Liver (tissue), 9 donors: ENCODE measurements around the gene HTR4. TPM values are rescaled to one million over a fixed set of nuclear protein-coding genes. Genes with fewer than 3 reads are reported as not detected.

Experiments used
- DNase-seq: peaks from one replicate; pipeline ENCODE4 v3.0.0-alpha.2; 2017; ENCODE audit warnings: low spot score
- H3K27ac ChIP-seq, 2 donors: one replicate each; pipeline ENCODE4 v1.7.0; 2013; ENCODE audit warnings: inconsistent platforms in 2 of 2, low read length in 2 of 2, control low read depth in 1 of 2, low read depth in 1 of 2, mild to moderate bottlenecking in 1 of 2
- H3K27me3 ChIP-seq, 4 donors: one replicate each; pipeline versions ENCODE4 v1.6.1 to v1.7.0; 2013; ENCODE audit warnings: low read length in 3 of 4, inconsistent platforms in 1 of 4, mild to moderate bottlenecking in 1 of 4, moderate library complexity in 1 of 4; ENCODE audit not compliant: control insufficient read depth in 4 of 4, insufficient read depth in 4 of 4
- H3K36me3 ChIP-seq, 4 donors: one replicate each; pipeline versions ENCODE4 v1.6.1 to v1.7.0; 2013; ENCODE audit warnings: low read length in 3 of 4, mild to moderate bottlenecking in 3 of 4, low read depth in 1 of 4, moderate library complexity in 1 of 4; ENCODE audit not compliant: control insufficient read depth in 4 of 4, insufficient read depth in 3 of 4
- H3K4me1 ChIP-seq, 4 donors: one replicate each; pipeline versions ENCODE4 v1.6.1 to v1.7.0; 2013; ENCODE audit warnings: low read length in 3 of 4, mild to moderate bottlenecking in 3 of 4, moderate library complexity in 1 of 4; ENCODE audit not compliant: control insufficient read depth in 4 of 4, insufficient read depth in 4 of 4
- H3K4me3 ChIP-seq, 3 donors: one replicate each; pipeline versions ENCODE4 v1.6.1 to v1.7.0; 2013; ENCODE audit warnings: low read length in 3 of 3, control low read depth in 1 of 3, low read depth in 1 of 3, mild to moderate bottlenecking in 1 of 3
- H3K9ac ChIP-seq, 2 donors: one replicate each; pipeline ENCODE4 v1.7.0; 2013; ENCODE audit warnings: low read length in 2 of 2, mild to moderate bottlenecking in 2 of 2, moderate library complexity in 2 of 2, control low read depth in 1 of 2, low read depth in 1 of 2
- H3K9me3 ChIP-seq, 4 donors: one replicate each; pipeline versions ENCODE4 v1.6.1 to v1.7.0; 2013; ENCODE audit warnings: low read length in 3 of 4; ENCODE audit not compliant: control insufficient read depth in 4 of 4
- EGR1 ChIP-seq, 2 donors: IDR thresholded peaks; 2 replicates each; pipeline ENCODE4 v1.6.1; 2016 to 2018; ENCODE audit warnings: antibody characterized with exemption in 2 of 2, low read depth in 2 of 2
- FOXA1 ChIP-seq: IDR thresholded peaks from 2 replicates; pipeline ENCODE4 v1.6.1; 2016; ENCODE audit warnings: antibody characterized with exemption
- FOXA2 ChIP-seq: IDR thresholded peaks from 2 replicates; pipeline ENCODE4 v1.6.1; 2016; ENCODE audit warnings: antibody characterized with exemption
- GABPA ChIP-seq, 2 donors: IDR thresholded peaks in 1 of 2; conservative IDR thresholded peaks in 1 of 2; 2 replicates each; pipeline ENCODE4 v1.6.1; 2016; ENCODE audit warnings: antibody characterized with exemption in 2 of 2, mild to moderate bottlenecking in 1 of 2, moderate library complexity in 1 of 2
- HNF4A ChIP-seq, 2 donors: conservative IDR thresholded peaks; 2 replicates each; pipeline ENCODE4 v1.6.1; 2016; ENCODE audit warnings: antibody characterized with exemption in 2 of 2, mild to moderate bottlenecking in 2 of 2
- HNF4G ChIP-seq: IDR thresholded peaks from 2 replicates; pipeline ENCODE4 v1.6.1; 2016; ENCODE audit warnings: antibody characterized with exemption
- JUND ChIP-seq, 2 donors: IDR thresholded peaks; 2 replicates each; pipeline ENCODE4 v1.6.1; 2016; ENCODE audit warnings: antibody characterized with exemption in 2 of 2
- NR2F2 ChIP-seq: IDR thresholded peaks from 2 replicates; pipeline ENCODE4 v1.6.1; 2016; ENCODE audit warnings: antibody characterized with exemption
- RAD21 ChIP-seq, 2 donors: IDR thresholded peaks; 2 replicates each; pipeline ENCODE4 v1.6.1; 2016; ENCODE audit warnings: antibody characterized with exemption in 2 of 2, mild to moderate bottlenecking in 2 of 2
- REST ChIP-seq: IDR thresholded peaks from 2 replicates; pipeline ENCODE4 v1.6.1; 2016; ENCODE audit warnings: antibody characterized with exemption, mild to moderate bottlenecking
- RXRA ChIP-seq, 2 donors: IDR thresholded peaks; 2 replicates each; pipeline ENCODE4 v1.6.1; 2017 to 2018; ENCODE audit warnings: antibody characterized with exemption in 2 of 2, mild to moderate bottlenecking in 1 of 2
- SP1 ChIP-seq: IDR thresholded peaks from 2 replicates; pipeline ENCODE4 v1.6.1; 2018; ENCODE audit warnings: antibody characterized with exemption, mild to moderate bottlenecking
- TAF1 ChIP-seq: conservative IDR thresholded peaks from 2 replicates; pipeline ENCODE4 v1.6.1; 2016; ENCODE audit warnings: antibody characterized with exemption, mild to moderate bottlenecking
- YY1 ChIP-seq: IDR thresholded peaks from 2 replicates; pipeline ENCODE4 v1.6.1; 2016; ENCODE audit warnings: antibody characterized with exemption, mild to moderate bottlenecking
- ZBTB33 ChIP-seq: IDR thresholded peaks from 2 replicates; pipeline ENCODE4 v1.6.1; 2016; ENCODE audit warnings: antibody characterized with exemption
- WGBS: extraction: QIAGEN DNeasy Blood & Tissue Kit; methylation state at CpG from one replicate; pipeline ENCODE4 v1.1.7; 2013; 5-methylcytosine and 5-hydroxymethylcytosine counted together
- polyA plus RNA-seq, 2 donors: library from polyadenylated mRNA; stranded (reverse) in 1 of 2; unstranded in 1 of 2; fragments of 200-250 nt in 1 of 2; fragments of >200 nt in 1 of 2; fragmentation: Nextera tagmentation in 1 of 2; extraction: Ambion mirVana in 1 of 2; gene quantifications; one replicate each; pipeline versions ENCODE4 v1.2.1 to v1.2.3, GENCODE V29; 2013 to 2015
- total RNA-seq, 2 donors: library from RNA; depleted of rRNA; stranded (reverse); fragments of >200 nt; gene quantifications; one replicate each; pipeline ENCODE4 v1.2.3, GENCODE V29; 2014
- TF ChIP-seq, protein P1 (sequence below): fragments of 150-350 bp; IDR thresholded peaks from 2 replicates; pipeline ENCODE4 v1.5.1; 2017; ENCODE audit warnings: improper control_type of control experiment, low read depth, low read length; ENCODE audit not compliant: missing input control
- TF ChIP-seq, protein P2 (sequence below): IDR thresholded peaks from 2 replicates; pipeline ENCODE4 v1.6.1; 2016; ENCODE audit warnings: antibody characterized with exemption
- TF ChIP-seq, protein P3 (sequence below): IDR thresholded peaks from 2 replicates; pipeline ENCODE4 v1.6.1; 2016; ENCODE audit warnings: antibody characterized with exemption
- donor health status: healthy.
- donor health status: healthy.
- donor health status: healthy.
- donor health status: healthy.
- donor health status: healthy.

HTR4 gene
- total and polyA plus RNA-seq, 4 donors, result 0.19 to 2.4 (median 0.98) TPM

GRCh38 chr5:148491015-148491792 lies 163.1 kb downstream of the HTR4 start:
- H3K9me3 ChIP-seq, result no peaks in the 10 kb centered on the region
- no peak for DNase-seq
- no peaks in the 10 kb centered on the region for H3K36me3 ChIP-seq
- no peak overlapping the region for H3K4me3 ChIP-seq
- no peak overlapping the region for H3K9ac ChIP-seq
- peaks cover 11 to 26% (median 13%) of the 10 kb centered on the region in 4 donors for H3K4me1 ChIP-seq
- TF ChIP-seq HNF4A (conservative IDR thresholded peaks at IDR 0.05) (no peak), REST (no peak), TAF1 (no peak), GABPA (IDR thresholded peaks at IDR 0.05 in 1 of 2, conservative IDR thresholded peaks at IDR 0.05 in 1 of 2) (no peak), EGR1 (IDR thresholded peaks at IDR 0.05; ENCODE audit: low read depth in 2 of 2) (no peak), RAD21 (IDR thresholded peaks at IDR 0.05) (no peak)
- no peaks in the 10 kb centered on the region for H3K27me3 ChIP-seq
- no peak overlapping the region for H3K27ac ChIP-seq
- WGBS, result 49% methylated on average over 10 of the region's 10 CpGs

DNA sequence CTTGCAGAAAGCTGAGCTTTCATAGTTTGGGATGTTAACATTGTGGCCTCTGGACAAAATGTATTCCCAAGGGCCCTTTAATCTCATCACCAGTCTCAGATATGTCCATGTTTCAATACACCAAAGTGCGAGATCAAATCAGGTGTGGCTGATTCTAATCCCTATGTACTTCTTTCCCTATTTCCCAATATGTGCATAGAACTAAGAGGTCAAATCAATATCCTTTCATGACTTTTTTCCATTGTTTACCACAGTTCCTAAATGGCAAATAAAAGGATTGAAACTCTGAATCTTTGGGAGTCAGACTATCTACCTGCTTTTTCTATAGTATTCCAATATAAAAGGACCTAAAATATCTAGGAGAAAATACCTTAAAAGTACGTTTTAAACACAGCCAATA lies 165.6 kb downstream of the HTR4 start:
- peaks cover 11 to 26% (median 13%) of the 10 kb centered on the region in 4 donors for H3K4me1 ChIP-seq
- no peak for DNase-seq
- H3K36me3 ChIP-seq, result no peaks in the 10 kb centered on the region
- H3K9ac ChIP-seq, result no peak overlapping the region
- H3K27me3 ChIP-seq, result no peaks in the 10 kb centered on the region
- H3K4me3 ChIP-seq, result no peak overlapping the region
- WGBS, result 38% methylated on average over 2 of the region's 2 CpGs
- no peak for TF ChIP-seq TAF1
- TF ChIP-seq NR2F2, result peak; percentile 40
- peak in 1 of 2 donors; percentile 72 for TF ChIP-seq JUND (IDR thresholded peaks at IDR 0.05)
- peak; percentile 89 to 97 for TF ChIP-seq RXRA (IDR thresholded peaks at IDR 0.05)
- peak; percentile 58 for TF ChIP-seq REST
- peak in 1 of 2 donors; percentile 40 for TF ChIP-seq GABPA (IDR thresholded peaks at IDR 0.05 in 1 of 2, conservative IDR thresholded peaks at IDR 0.05 in 1 of 2)
- TF ChIP-seq EGR1 (IDR thresholded peaks at IDR 0.05; ENCODE audit: low read depth in 2 of 2), result peak in 1 of 2 donors; percentile 72
- TF ChIP-seq HNF4G, result no peak
- peak; percentile 84 for TF ChIP-seq FOXA1
- peak; percentile 56 for TF ChIP-seq SP1
- TF ChIP-seq, protein P1, sequence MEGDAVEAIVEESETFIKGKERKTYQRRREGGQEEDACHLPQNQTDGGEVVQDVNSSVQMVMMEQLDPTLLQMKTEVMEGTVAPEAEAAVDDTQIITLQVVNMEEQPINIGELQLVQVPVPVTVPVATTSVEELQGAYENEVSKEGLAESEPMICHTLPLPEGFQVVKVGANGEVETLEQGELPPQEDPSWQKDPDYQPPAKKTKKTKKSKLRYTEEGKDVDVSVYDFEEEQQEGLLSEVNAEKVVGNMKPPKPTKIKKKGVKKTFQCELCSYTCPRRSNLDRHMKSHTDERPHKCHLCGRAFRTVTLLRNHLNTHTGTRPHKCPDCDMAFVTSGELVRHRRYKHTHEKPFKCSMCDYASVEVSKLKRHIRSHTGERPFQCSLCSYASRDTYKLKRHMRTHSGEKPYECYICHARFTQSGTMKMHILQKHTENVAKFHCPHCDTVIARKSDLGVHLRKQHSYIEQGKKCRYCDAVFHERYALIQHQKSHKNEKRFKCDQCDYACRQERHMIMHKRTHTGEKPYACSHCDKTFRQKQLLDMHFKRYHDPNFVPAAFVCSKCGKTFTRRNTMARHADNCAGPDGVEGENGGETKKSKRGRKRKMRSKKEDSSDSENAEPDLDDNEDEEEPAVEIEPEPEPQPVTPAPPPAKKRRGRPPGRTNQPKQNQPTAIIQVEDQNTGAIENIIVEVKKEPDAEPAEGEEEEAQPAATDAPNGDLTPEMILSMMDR, result no peak
- TF ChIP-seq, protein P2, sequence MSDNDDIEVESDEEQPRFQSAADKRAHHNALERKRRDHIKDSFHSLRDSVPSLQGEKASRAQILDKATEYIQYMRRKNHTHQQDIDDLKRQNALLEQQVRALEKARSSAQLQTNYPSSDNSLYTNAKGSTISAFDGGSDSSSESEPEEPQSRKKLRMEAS, result peak; percentile 76
- peak; percentile 44 to 55 for TF ChIP-seq RAD21 (IDR thresholded peaks at IDR 0.05)
- TF ChIP-seq, protein P3, sequence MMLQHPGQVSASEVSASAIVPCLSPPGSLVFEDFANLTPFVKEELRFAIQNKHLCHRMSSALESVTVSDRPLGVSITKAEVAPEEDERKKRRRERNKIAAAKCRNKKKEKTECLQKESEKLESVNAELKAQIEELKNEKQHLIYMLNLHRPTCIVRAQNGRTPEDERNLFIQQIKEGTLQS, result peak; percentile 19
- peak; percentile 79 for TF ChIP-seq FOXA2
- TF ChIP-seq YY1, result peak; percentile 84
- TF ChIP-seq ZBTB33, result peak; percentile 74
- peak; percentile 75 to 85 for TF ChIP-seq HNF4A (conservative IDR thresholded peaks at IDR 0.05)
- H3K9me3 ChIP-seq, result no peaks in the 10 kb centered on the region
- H3K27ac ChIP-seq, result no peak overlapping the region
